ENCODE measurements around the gene PDE11A. TPM values are rescaled to one million over a fixed set of nuclear protein-coding genes. Genes with fewer than 3 reads are reported as not detected.

Gene PDE11A
- total and polyA plus RNA-seq, 3 donors from 2014 or later, result 2.2 to 7.8 (median 3.3) TPM

GRCh38 chr2:177893880-177894279 is 178.7 kb downstream of the PDE11A start:
- intact Hi-C loops (cut with DNase I; ENCODE audit: low total_unique reads), result no loop called here
- H3K4me3 ChIP-seq, result no peak overlapping the region
- H3K27me3 ChIP-seq, result no peaks in the 10 kb centered on the region
- TF ChIP-seq CTCF (IDR thresholded peaks at IDR 0.05) (no peak), POLR2A (IDR thresholded peaks at IDR 0.05) (no peak)
- peaks cover 8% of the 10 kb centered on the region for H3K4me1 ChIP-seq
- no peaks in the 10 kb centered on the region for H3K36me3 ChIP-seq (ENCODE audit: low read depth, missing control alignments)
- no peak for DNase-seq
- H3K9me3 ChIP-seq, result no peaks in the 10 kb centered on the region
- H3K27ac ChIP-seq, result no peak overlapping the region

GRCh38 chr2:177891533-177891932 is 181.0 kb downstream of the PDE11A start:
- no peak for DNase-seq
- Histone ChIP-seq H3K27me3 (no peaks in the 10 kb centered on the region), H3K27ac (no peak overlapping the region), H3K9me3 (no peaks in the 10 kb centered on the region), H3K4me3 (no peak overlapping the region), H3K4me1 (peaks cover 8% of the 10 kb centered on the region), H3K36me3 (ENCODE audit: low read depth, missing control alignments) (no peaks in the 10 kb centered on the region)
- intact Hi-C loops (cut with DNase I; ENCODE audit: low total_unique reads), result no loop called here
- TF ChIP-seq POLR2A (IDR thresholded peaks at IDR 0.05) (no peak), CTCF (IDR thresholded peaks at IDR 0.05) (no peak)
- 96 to 100% methylated on average over 1 of the region's 1 CpG for WGBS, 2 donors

GRCh38 chr2:177889818-177890460 is 182.6 kb downstream of the PDE11A start:
- no peaks in the 10 kb centered on the region for H3K27me3 ChIP-seq
- intact Hi-C loops (cut with DNase I; ENCODE audit: low total_unique reads), result no loop called here
- no peak overlapping the region for H3K27ac ChIP-seq
- WGBS, 2 donors, result 94 to 100% methylated on average over 1 of the region's 1 CpG
- no peak for TF ChIP-seq CTCF (IDR thresholded peaks at IDR 0.05)
- no peak for TF ChIP-seq POLR2A (IDR thresholded peaks at IDR 0.05)
- no peaks in the 10 kb centered on the region for H3K9me3 ChIP-seq
- H3K4me3 ChIP-seq, result no peak overlapping the region
- H3K36me3 ChIP-seq (ENCODE audit: low read depth, missing control alignments), result no peaks in the 10 kb centered on the region
- no peak for DNase-seq
- H3K4me1 ChIP-seq, result peaks cover 8% of the 10 kb centered on the region

- H3K36me3 ChIP-seq (ENCODE audit: low read depth, missing control alignments), result no peaks in the 10 kb centered on the region
- 86 to 88% methylated on average over 2 of the region's 2 CpGs for WGBS, 2 donors
- intact Hi-C loops (cut with DNase I; ENCODE audit: low total_unique reads), result no loop called here
Measured at GRCh38 chr2:177888581-177888980, 184.0 kb downstream of the PDE11A start.

More at GRCh38 chr2:177888581-177888980, 184.0 kb downstream of the PDE11A start:
- Histone ChIP-seq H3K9me3 (no peaks in the 10 kb centered on the region), H3K4me3 (no peak overlapping the region), H3K27me3 (no peaks in the 10 kb centered on the region), H3K4me1 (peaks cover 8% of the 10 kb centered on the region), H3K27ac (no peak overlapping the region)
- TF ChIP-seq POLR2A (IDR thresholded peaks at IDR 0.05) (no peak), CTCF (IDR thresholded peaks at IDR 0.05) (no peak)
- no peak for DNase-seq
